H1 (cell line): ENCODE measurements around the gene PLEKHN1. TPM values are rescaled to one million over a fixed set of nuclear protein-coding genes. Genes with fewer than 3 reads are reported as not detected.

Experiments
- CTCF ChIA-PET: fragments of 300-600 bp; sonication (Branson Sonifier 250); formaldehyde crosslinking; loops from one replicate; lab custom pipeline; 2021; ENCODE audit not compliant: partially characterized antibody; lab: Charles Lee
- POLR2A ChIA-PET: fragments of 300-600 bp; sonication (Branson Sonifier 250); formaldehyde crosslinking; loops from one replicate; lab custom pipeline; 2021; ENCODE audit warnings: inconsistent platforms; ENCODE audit not compliant: partially characterized antibody; lab: Charles Lee
- DNase-seq, 2 experiments: peaks; one replicate each; pipeline versions ENCODE4 v3.0.0 to v3.0.0-alpha.2; 2010 to 2022; ENCODE audit warnings: low spot score in 2 of 2, low read depth in 1 of 2, mixed read lengths in 1 of 2
- FAIRE-seq: peaks from 2 replicates; lab custom pipeline; 2011; peaks lifted over from hg19 to GRCh38; lab: Jason Lieb, UNC
- H2AFZ ChIP-seq: 2 replicates; pipeline ENCODE4 v1.8.1; 2012; ENCODE audit warnings: low read length, inconsistent platforms
- H2AK5ac ChIP-seq: 2 replicates; pipeline ENCODE4 v1.6.1; 2013; ENCODE audit warnings: low read depth, low read length
- H2BK120ac ChIP-seq: replicated peaks from 2 replicates; pipeline ENCODE3; 2013; ENCODE audit warnings: low read depth, low read length, inconsistent platforms
- H2BK12ac ChIP-seq: 2 replicates; pipeline ENCODE4 v1.6.1; 2013; ENCODE audit warnings: low read depth, low read length
- H2BK15ac ChIP-seq: 2 replicates; pipeline ENCODE4 v1.6.1; 2013; ENCODE audit warnings: low read length
- H2BK20ac ChIP-seq: 2 replicates; pipeline ENCODE4 v1.6.1; 2013; ENCODE audit warnings: low read length
- H2BK5ac ChIP-seq: 2 replicates; pipeline ENCODE4 v1.6.1; 2013; ENCODE audit warnings: low read depth, low read length
- H3K14ac ChIP-seq: 2 replicates; pipeline ENCODE4 v1.6.1; 2013; ENCODE audit warnings: inconsistent platforms; ENCODE audit not compliant: insufficient read length
- H3K18ac ChIP-seq: 2 replicates; pipeline ENCODE4 v1.6.1; 2013; ENCODE audit warnings: low read length; ENCODE audit errors: extremely low read depth
- H3K23ac ChIP-seq: 2 replicates; pipeline ENCODE4 v1.6.1; 2013; ENCODE audit warnings: inconsistent platforms; ENCODE audit not compliant: insufficient read length
- H3K23me2 ChIP-seq: 2 replicates; pipeline ENCODE4 v1.6.1; 2013; ENCODE audit warnings: low read depth, low read length
- H3K27ac ChIP-seq: 2 replicates; pipeline ENCODE4 v1.6.1; 2011; ENCODE audit warnings: low read depth, low read length, inconsistent platforms
- H3K27me3 ChIP-seq, 4 experiments: replicated peaks in 1 of 4; 1 replicate in 1 of 4; 2 replicates in 3 of 4; pipeline versions ENCODE4 v1.6.1 to v1.8.1; 2011 to 2013; ENCODE audit warnings: low read length in 3 of 4, mild to moderate bottlenecking in 3 of 4, inconsistent platforms in 2 of 4, mixed read lengths in 2 of 4, moderate library complexity in 1 of 4; ENCODE audit not compliant: control insufficient read depth in 3 of 4, insufficient read depth in 3 of 4; ENCODE audit errors: extremely low read depth in 1 of 4
- H3K36me3 ChIP-seq, 4 experiments: 2 replicates each; pipeline versions ENCODE4 v1.6.1 to v1.8.1; 2011 to 2013; ENCODE audit warnings: mild to moderate bottlenecking in 4 of 4, low read length in 3 of 4, moderate library complexity in 2 of 4, control low read depth in 1 of 4, inconsistent platforms in 1 of 4; ENCODE audit not compliant: insufficient read depth in 4 of 4, control insufficient read depth in 2 of 4
- H3K4ac ChIP-seq: replicated peaks from 2 replicates; pipeline ENCODE3; 2013; ENCODE audit warnings: low read length, low read depth, mixed read lengths, inconsistent platforms; ENCODE audit not compliant: insufficient read length
- H3K4me1 ChIP-seq, 4 experiments: replicated peaks in 1 of 4; 1 replicate in 1 of 4; 2 replicates in 3 of 4; pipeline versions ENCODE4 v1.6.1 to v1.8.1; 2011 to 2013; ENCODE audit warnings: low read length in 3 of 4, inconsistent platforms in 2 of 4, mixed read lengths in 1 of 4; ENCODE audit not compliant: insufficient read depth in 4 of 4, control insufficient read depth in 3 of 4
- H3K4me2 ChIP-seq, 2 experiments: 2 replicates each; pipeline versions ENCODE4 v1.6.1 to v1.8.1; 2011 to 2013; ENCODE audit warnings: low read depth in 2 of 2, low read length in 2 of 2, control low read depth in 1 of 2, inconsistent platforms in 1 of 2, mild to moderate bottlenecking in 1 of 2; ENCODE audit not compliant: insufficient read depth in 1 of 2
- H3K4me3 ChIP-seq, 4 experiments: fragments of 200-600, 300-600 bp in 1 of 4; sonication (generic), shearing (Covaris generic), sonication (Bioruptor Twin) in 1 of 4; 2 replicates each; pipeline versions ENCODE4 v1.5.1 to v1.8.1; 2011 to 2016; ENCODE audit warnings: low read length in 4 of 4, low read depth in 3 of 4, control low read depth in 2 of 4, inconsistent platforms in 2 of 4, mild to moderate bottlenecking in 2 of 4, mixed read lengths in 1 of 4, moderate library complexity in 1 of 4; ENCODE audit not compliant: insufficient read depth in 2 of 4; ENCODE audit errors: extremely low read depth in 1 of 4
- H3K56ac ChIP-seq: replicated peaks from 2 replicates; pipeline ENCODE3; 2013; ENCODE audit warnings: low read depth, mild to moderate bottlenecking, mixed read lengths, low read length, inconsistent platforms; ENCODE audit not compliant: insufficient read length
- H3K79me1 ChIP-seq: 2 replicates; pipeline ENCODE4 v1.6.1; 2013; ENCODE audit warnings: low read depth, low read length, control low read depth
- H3K79me2 ChIP-seq, 2 experiments: 2 replicates each; pipeline versions ENCODE4 v1.6.1 to v1.8.1; 2012 to 2013; ENCODE audit warnings: low read length in 2 of 2, mild to moderate bottlenecking in 2 of 2, inconsistent platforms in 1 of 2; ENCODE audit not compliant: insufficient read depth in 2 of 2, control insufficient read depth in 1 of 2
- H3K9ac ChIP-seq, 4 experiments: replicated peaks in 1 of 4; 1 replicate in 1 of 4; 2 replicates in 3 of 4; pipeline versions ENCODE4 v1.6.1 to v1.8.1; 2011 to 2013; ENCODE audit warnings: low read depth in 3 of 4, low read length in 3 of 4, control low read depth in 2 of 4, mild to moderate bottlenecking in 2 of 4, moderate library complexity in 2 of 4, inconsistent platforms in 1 of 4; ENCODE audit errors: extremely low read depth in 1 of 4
- H3K9me3 ChIP-seq, 2 experiments: 2 replicates each; pipeline versions ENCODE4 v1.6.1 to v1.8.1; 2012 to 2013; ENCODE audit warnings: mild to moderate bottlenecking in 2 of 2, moderate library complexity in 2 of 2, control low read depth in 1 of 2, inconsistent platforms in 1 of 2, low read depth in 1 of 2, low read length in 1 of 2, mixed read lengths in 1 of 2; ENCODE audit not compliant: insufficient read depth in 2 of 2
- H4K20me1 ChIP-seq, 2 experiments: replicated peaks in 1 of 2; 2 replicates each; pipeline versions ENCODE3 to v1.8.1; 2011 to 2013; ENCODE audit warnings: inconsistent platforms in 2 of 2, low read length in 2 of 2, mild to moderate bottlenecking in 1 of 2; ENCODE audit not compliant: insufficient read depth in 2 of 2, control insufficient read depth in 1 of 2
- H4K5ac ChIP-seq: 2 replicates; pipeline ENCODE4 v1.6.1; 2013; ENCODE audit warnings: low read length, low read depth, mixed read lengths, inconsistent platforms; ENCODE audit not compliant: insufficient read length
- H4K8ac ChIP-seq: 2 replicates; pipeline ENCODE4 v1.8.0; 2013; ENCODE audit warnings: mild to moderate bottlenecking, moderate library complexity, low read length, inconsistent platforms; ENCODE audit not compliant: insufficient read depth; ENCODE audit errors: extremely low read depth
- H4K91ac ChIP-seq: replicated peaks from 2 replicates; pipeline ENCODE3; 2013; ENCODE audit warnings: low read length, mixed read lengths, inconsistent platforms; ENCODE audit not compliant: insufficient read length
- EP300 ChIP-seq, 2 experiments: IDR thresholded peaks; 1 replicate in 1 of 2; 2 replicates in 1 of 2; pipeline ENCODE4 v1.6.1; 2011 to 2012; ENCODE audit warnings: low read depth in 2 of 2, low read length in 2 of 2, mild to moderate bottlenecking in 2 of 2, borderline replicate concordance in 1 of 2, inconsistent platforms in 1 of 2, moderate library complexity in 1 of 2
- EZH2 ChIP-seq: fragments of 200-600 bp; sonication (generic); IDR thresholded peaks from 2 replicates; pipeline ENCODE4 v1.7.1; 2012; ENCODE audit warnings: low read depth, mild to moderate bottlenecking, moderate library complexity, low read length, inconsistent platforms; ENCODE audit not compliant: severe bottlenecking
- GABPA ChIP-seq: IDR thresholded peaks from 2 replicates; pipeline ENCODE4 v1.6.1; 2011; ENCODE audit warnings: mild to moderate bottlenecking, low read length, moderate library complexity, borderline replicate concordance; ENCODE audit not compliant: insufficient read depth
- RNF2 ChIP-seq: fragments of 200-900, 300-1000 bp; sonication (generic); IDR thresholded peaks from 2 replicates; pipeline ENCODE4 v1.7.1; 2016; ENCODE audit warnings: borderline replicate concordance, low read depth, mild to moderate bottlenecking, antibody characterized with exemption, low read length; ENCODE audit not compliant: poor library complexity, severe bottlenecking; ENCODE audit errors: missing control alignments
- RXRA ChIP-seq: IDR thresholded peaks from 2 replicates; pipeline ENCODE4 v1.6.1; 2011; ENCODE audit warnings: low read depth, mild to moderate bottlenecking, low read length, moderate library complexity; ENCODE audit not compliant: insufficient read depth
- SUZ12 ChIP-seq: fragments of 200-600 bp; sonication (generic); IDR thresholded peaks from 2 replicates; pipeline ENCODE4 v1.6.1; 2012; ENCODE audit warnings: mild to moderate bottlenecking, inconsistent platforms, low read length, moderate library complexity, mixed read lengths
- ZNF274 ChIP-seq: IDR thresholded peaks from 2 replicates; pipeline ENCODE4 v1.7.0; 2012; ENCODE audit warnings: low read length, borderline replicate concordance; ENCODE audit errors: extremely low read depth
- WGBS, 2 experiments: shearing (Covaris generic) in 1 of 2; methylation state at CpG; one replicate each; pipeline versions ENCODE4 v1.1.6 to v1.1.7; 2013 to 2015; ENCODE audit warnings: low lambda C conversion rate in 2 of 2, mixed read lengths in 2 of 2, inconsistent platforms in 1 of 2, low coverage in 1 of 2, missing lambda C conversion rate in 1 of 2; ENCODE audit not compliant: insufficient replicate concordance in 2 of 2, insufficient coverage in 1 of 2, insufficient read length in 1 of 2; ENCODE audit errors: extremely low coverage in 1 of 2, missing lambda C conversion rate in 1 of 2; 5-methylcytosine and 5-hydroxymethylcytosine counted together
- polyA plus RNA-seq, 7 experiments: library from polyadenylated mRNA; depleted of rRNA in 3 of 7; stranded (reverse) in 5 of 7; unstranded in 2 of 7; fragments of >200 nt in 5 of 7; fragments of 200-250 nt in 2 of 7; gene quantifications; 1 replicate in 5 of 7; 2 replicates in 1 of 7; 4 replicates in 1 of 7; pipeline versions ENCODE4 v1.2.1 to v1.2.3, GENCODE V29; 2011 to 2013; ENCODE audit warnings: missing spikeins in 2 of 7, mixed read lengths in 2 of 7
- total RNA-seq: library from RNA; stranded (reverse); fragmentation: NEBNext Ultra II Directional; extraction: Animal tissue kit (Norgen Biotek cat#: 25700); gene quantifications from 2 replicates; pipeline ENCODE4 v1.2.1, GENCODE V29; 2021

The PLEKHN1 gene
- total and polyA plus RNA-seq, 2 of the 8 experiments (the other 6 are each of a cell fraction or from before 2014, with no cell fraction given), result 0.39 to 1.5 TPM

- no peak within 1 kb of the TSS for H3K56ac ChIP-seq
- peaks cover 6% of the 10 kb centered on the region; the same call in 1 of the 2 replicates for H3K23me2 ChIP-seq
- ChIA-PET CTCF (interaction anchor here (1.1 to 1.6 kb wide), 7 partner anchors 11 to 92 kb away, joined by 3 to 6 read pairs (median 5); no protein-coding TSS in a partner anchor), POLR2A (interaction anchor here (1.2 to 3.0 kb wide), 3 partner anchors 11 to 21 kb away, joined by 3 to 20 read pairs (median 7); no protein-coding TSS in a partner anchor)
- H3K27ac ChIP-seq, result no peak within 1 kb of the TSS
- peak within 1 kb of the TSS; percentile 61; the same call in 1 of the 2 replicates for H2BK15ac ChIP-seq
- no peak within 1 kb of the TSS for H4K5ac ChIP-seq
- H2BK120ac ChIP-seq, result no peak within 1 kb of the TSS
- H3K36me3 ChIP-seq, result peaks cover 0 to 8% (median 0%) of the 10 kb centered on the region in 4 experiments; a peak in 1 of 8 replicates
- no peak within 1 kb of the TSS for H2AK5ac ChIP-seq
- H3K79me1 ChIP-seq, result no peaks in the 10 kb centered on the region
- H3K4ac ChIP-seq, result peak within 1 kb of the TSS; percentile 85
- DNase-seq (peak in 1 of 2 experiments; percentile 80), FAIRE-seq (no peak)
- H4K8ac ChIP-seq, result peak within 1 kb of the TSS; percentile 47; the same call in 1 of the 2 replicates
- peaks cover 20 to 37% of the 10 kb centered on the region in 2 experiments for H4K20me1 ChIP-seq
- no peak within 1 kb of the TSS for H2BK5ac ChIP-seq
- no peak within 1 kb of the TSS for H2BK20ac ChIP-seq
- H3K18ac ChIP-seq, result no peak within 1 kb of the TSS; the same call in 1 of the 2 replicates
- H3K79me2 ChIP-seq, result no peaks in the 10 kb centered on the region
- H3K9ac ChIP-seq, result no peak within 1 kb of the TSS
- H3K4me2 ChIP-seq, result peak within 1 kb of the TSS; percentile 60 to 88
- H4K91ac ChIP-seq, result no peak within 1 kb of the TSS
- H3K27me3 ChIP-seq, result peaks cover 82 to 99% (median 97%) of the 10 kb centered on the region in 4 experiments
- TF ChIP-seq SUZ12 (peak; percentile 93), EP300 (IDR thresholded peaks at IDR 0.05; ENCODE audit: borderline replicate concordance in 1 of 2, low read depth in 2 of 2, low read length in 2 of 2) (peak in 1 of 2 experiments; percentile 20; a peak in 1 of 3 replicates), ZNF274 (no peak), RXRA (no peak), GABPA (0 out of 2 replicates have a peak, but pooled peaks have one; percentile 16), EZH2 (peak; percentile 94), RNF2 (peak; percentile 63)
- peak within 1 kb of the TSS; percentile 90; the same call in 1 of the 2 replicates for H2BK12ac ChIP-seq
- H2AFZ ChIP-seq, result peak within 1 kb of the TSS; percentile 47; the same call in 1 of the 2 replicates
- no peak within 1 kb of the TSS for H3K14ac ChIP-seq
- WGBS, 2 experiments, result 12% methylated on average over 35 of the region's 72 CpGs; no CpG with 5 or more reads in 1 of the 2 experiments
- H3K23ac ChIP-seq, result no peak within 1 kb of the TSS
- H3K4me1 ChIP-seq, result peaks cover 0 to 41% (median 22%) of the 10 kb centered on the region in 4 experiments; a peak in 6 of 7 replicates
- peak within 1 kb of the TSS; percentile 19 to 60 (median 30) for H3K4me3 ChIP-seq
- no peaks in the 10 kb centered on the region for H3K9me3 ChIP-seq
Measured at GRCh38 chr1:923131-923990, 42.9 kb upstream of the PLEKHN1 start, which contains the start of gene SAMD11. Gene SAMD11 (plus strand): TSS chr1:923923. CDS start chr1:924432, 509 bp downstream.
